A673 (cell line): ENCODE results near the gene SLC51A.

Experiments
- CTCF ChIP-seq: fragments of 300-800, 200-600 bp; sonication (generic); conservative IDR thresholded peaks from 2 replicates; pipeline ENCODE4 v1.5.1; 2017; ENCODE audit warnings: low read depth, mild to moderate bottlenecking, antibody characterized with exemption, low read length, moderate library complexity, mixed read lengths
- EZH2 ChIP-seq: fragments of 200-600 bp; sonication (generic); IDR thresholded peaks from 2 replicates; pipeline ENCODE4 v1.6.1; 2017; ENCODE audit warnings: borderline replicate concordance, low read depth, mild to moderate bottlenecking, mixed read lengths, antibody characterized with exemption, low read length; ENCODE audit not compliant: poor library complexity, severe bottlenecking

DNA sequence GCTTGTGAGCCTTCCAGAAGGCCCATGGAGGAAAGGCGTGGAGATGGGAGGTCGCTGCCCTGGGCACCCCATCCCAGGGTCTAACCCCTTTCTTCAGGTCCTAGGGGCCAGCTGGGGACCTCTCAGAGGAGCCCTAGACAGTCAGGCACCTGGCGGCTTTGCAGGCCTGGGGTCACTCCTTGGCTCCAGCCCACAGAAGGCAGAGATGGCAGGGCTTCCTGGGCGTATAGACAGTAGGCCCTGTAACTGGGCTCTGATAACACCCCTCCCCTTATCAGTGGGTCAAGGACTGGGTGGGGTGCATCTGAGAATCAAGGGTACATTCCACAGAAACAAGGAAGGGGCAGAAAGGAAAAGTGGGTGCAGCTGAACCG is 21.8 kb upstream of the SLC51A start:
- TF ChIP-seq CTCF (no peak), EZH2 (no peak)
